MM.1S (cell line): ENCODE data around the gene FXYD7.

Experiments used
- CTCF ChIP-seq: fragments of 300-600 bp; sonication (generic); IDR thresholded peaks from 2 replicates; pipeline ENCODE4 v1.5.1; 2016; ENCODE audit warnings: antibody characterized with exemption, low read length, mixed read lengths
- EZH2 ChIP-seq: fragments of 300-600 bp; sonication (generic); optimal IDR thresholded peaks from 2 replicates; pipeline ENCODE3; 2017; ENCODE audit warnings: low read depth, mild to moderate bottlenecking, antibody characterized with exemption, low read length, mixed read lengths

GRCh38 chr19:35171730-35172129, 28.7 kb downstream of the FXYD7 start:
- no peak for TF ChIP-seq EZH2
- TF ChIP-seq CTCF = no peak
